Neuronal stem cell (in vitro differentiated cells): ENCODE measurements around the gene TMEM222. TPM values are rescaled to one million over a fixed set of nuclear protein-coding genes. Genes with fewer than 3 reads are reported as not detected.
A peak's percentile ranks its signal among the peaks of the same experiment; 100 is the strongest.

Source experiments
- DNase-seq: peaks from one replicate; pipeline ENCODE4 v3.0.0-alpha.2; 2013; ENCODE audit warnings: low spot score
- H2AFZ ChIP-seq: one replicate; pipeline ENCODE4 v1.6.1; 2013; ENCODE audit warnings: mild to moderate bottlenecking, low read length, inconsistent platforms
- H2AK5ac ChIP-seq: 2 replicates; pipeline ENCODE4 v1.6.1; 2013; ENCODE audit warnings: low read depth, mild to moderate bottlenecking, inconsistent platforms, low read length, moderate library complexity, mixed read lengths
- H2BK120ac ChIP-seq: 2 replicates; pipeline ENCODE4 v1.6.1; 2013; ENCODE audit warnings: low read depth, mild to moderate bottlenecking, inconsistent platforms, low read length, moderate library complexity, mixed read lengths
- H2BK12ac ChIP-seq: one replicate; pipeline ENCODE4 v1.6.1; 2013; ENCODE audit warnings: low read length, inconsistent platforms
- H2BK15ac ChIP-seq: 2 replicates; pipeline ENCODE4 v1.6.1; 2013; ENCODE audit warnings: mild to moderate bottlenecking, low read length, inconsistent platforms, mixed read lengths
- H2BK5ac ChIP-seq: one replicate; pipeline ENCODE4 v1.6.1; 2013; ENCODE audit warnings: inconsistent platforms, mild to moderate bottlenecking, low read length, moderate library complexity
- H3K14ac ChIP-seq: one replicate; pipeline ENCODE4 v1.6.1; 2013; ENCODE audit warnings: low read length, inconsistent platforms
- H3K18ac ChIP-seq: 2 replicates; pipeline ENCODE4 v1.6.1; 2013; ENCODE audit warnings: low read length, inconsistent platforms
- H3K23ac ChIP-seq: 2 replicates; pipeline ENCODE4 v1.6.1; 2013; ENCODE audit warnings: low read depth, mild to moderate bottlenecking, mixed read lengths, low read length, inconsistent platforms; ENCODE audit not compliant: poor library complexity
- H3K27ac ChIP-seq: replicated peaks from 3 replicates; pipeline ENCODE4 v1.5.1; 2013; ENCODE audit warnings: low read length, inconsistent platforms
- H3K27me3 ChIP-seq, 3 experiments: 2 replicates each; pipeline ENCODE4 v1.6.1; 2013; ENCODE audit warnings: low read length in 3 of 3, mild to moderate bottlenecking in 2 of 3, inconsistent platforms in 1 of 3, low read depth in 1 of 3, mixed read lengths in 1 of 3, moderate library complexity in 1 of 3; ENCODE audit not compliant: control insufficient read depth in 3 of 3, insufficient read depth in 3 of 3
- H3K36me3 ChIP-seq, 2 donors: replicated peaks in 1 of 2; 2 replicates each; pipeline ENCODE4 v1.6.1; 2013; ENCODE audit warnings: low read length in 2 of 2; ENCODE audit not compliant: control insufficient read depth in 2 of 2, insufficient read depth in 2 of 2
- H3K4ac ChIP-seq: 2 replicates; pipeline ENCODE4 v1.6.1; 2013; ENCODE audit warnings: inconsistent platforms, mild to moderate bottlenecking, low read length, moderate library complexity
- H3K4me1 ChIP-seq, 2 donors: 1 replicate in 1 of 2; 2 replicates in 1 of 2; pipeline ENCODE4 v1.6.1; 2013; ENCODE audit warnings: low read length in 2 of 2, low read depth in 1 of 2; ENCODE audit not compliant: control insufficient read depth in 2 of 2, insufficient read depth in 1 of 2
- H3K4me2 ChIP-seq: one replicate; pipeline ENCODE4 v1.6.1; 2013; ENCODE audit warnings: mild to moderate bottlenecking, low read length, inconsistent platforms; ENCODE audit not compliant: insufficient read depth, poor library complexity, severe bottlenecking
- H3K4me3 ChIP-seq, 2 donors: 2 replicates each; pipeline ENCODE4 v1.5.1; 2013; ENCODE audit warnings: low read length in 2 of 2, mild to moderate bottlenecking in 2 of 2, inconsistent platforms in 1 of 2, moderate library complexity in 1 of 2
- H3K79me1 ChIP-seq: one replicate; pipeline ENCODE4 v1.6.1; 2013; ENCODE audit warnings: low read depth, mild to moderate bottlenecking, inconsistent platforms, low read length, moderate library complexity
- H3K9ac ChIP-seq: one replicate; pipeline ENCODE4 v1.6.1; 2013; ENCODE audit warnings: mild to moderate bottlenecking, low read depth, low read length, inconsistent platforms; ENCODE audit not compliant: poor library complexity
- H3K9me3 ChIP-seq, 2 donors: replicated peaks in 1 of 2; 2 replicates each; pipeline versions ENCODE3 to v1.6.1; 2013; ENCODE audit warnings: low read length in 2 of 2, mild to moderate bottlenecking in 2 of 2, inconsistent platforms in 1 of 2, low read depth in 1 of 2, mixed read lengths in 1 of 2, moderate library complexity in 1 of 2; ENCODE audit not compliant: control insufficient read depth in 2 of 2, insufficient read depth in 1 of 2
- H4K8ac ChIP-seq: one replicate; pipeline ENCODE4 v1.6.1; 2013; ENCODE audit warnings: low read depth, mild to moderate bottlenecking, inconsistent platforms, low read length, moderate library complexity
- H4K91ac ChIP-seq: one replicate; pipeline ENCODE4 v1.6.1; 2013; ENCODE audit warnings: low read length, low read depth, mild to moderate bottlenecking, inconsistent platforms; ENCODE audit not compliant: poor library complexity
- WGBS, 2 donors: extraction: QIAGEN DNeasy Blood & Tissue Kit; methylation state at CpG; one replicate each; pipeline ENCODE4 v1.1.7; 2013; ENCODE audit warnings: missing lambda C conversion rate in 2 of 2, mixed read lengths in 1 of 2; ENCODE audit not compliant: insufficient read length in 2 of 2, insufficient replicate concordance in 1 of 2; ENCODE audit errors: extremely low coverage in 2 of 2; 5-methylcytosine and 5-hydroxymethylcytosine counted together
- polyA plus RNA-seq, 2 experiments: library from polyadenylated mRNA; stranded (reverse); fragments of 200-250 nt; gene quantifications; one replicate each; pipeline ENCODE4 v1.2.3, GENCODE V29; 2013

TMEM222 gene
- polyA plus RNA-seq (2013, experiment 1 of 2), result 23.9 TPM
- 22.3 TPM for polyA plus RNA-seq (2013, experiment 2 of 2)

GRCh38 chr1:27321813-27322568 lies at the start of gene TMEM222:
TMEM222 (plus strand) TSS chr1:27322163; CDS start chr1:27322198, 35 bp downstream.
- Histone ChIP-seq H3K18ac (peak within 1 kb of the TSS; percentile 94), H2BK15ac (no peak within 1 kb of the TSS)

GRCh38 chr1:27274204-27274603 lies 47.8 kb upstream of the TMEM222 start:
- H4K8ac ChIP-seq, result no peak overlapping the region
- H2AFZ ChIP-seq, result no peak overlapping the region
- H4K91ac ChIP-seq, result no peak overlapping the region
- no peak overlapping the region for H2BK5ac ChIP-seq
- H3K9me3 ChIP-seq, result peaks cover 4 to 13% of the 10 kb centered on the region in 2 donors
- H3K79me1 ChIP-seq, result peaks cover 2% of the 10 kb centered on the region
- no peak for DNase-seq
- H2BK120ac ChIP-seq, result no peak overlapping the region
- no peak overlapping the region for H3K4me2 ChIP-seq
- H2AK5ac ChIP-seq, result no peak overlapping the region
- no peak overlapping the region for H3K4ac ChIP-seq
- H3K27ac ChIP-seq, result no peak overlapping the region
- no peaks in the 10 kb centered on the region for H3K4me1 ChIP-seq
- H3K36me3 ChIP-seq, result no peaks in the 10 kb centered on the region
- H3K9ac ChIP-seq, result no peak overlapping the region
- no peaks in the 10 kb centered on the region for H3K27me3 ChIP-seq
- H3K4me3 ChIP-seq, result no peak overlapping the region
- no peak overlapping the region for H2BK12ac ChIP-seq
- no peak overlapping the region for H3K23ac ChIP-seq
- no peak overlapping the region for H2BK15ac ChIP-seq
- H3K14ac ChIP-seq, result no peak overlapping the region
- no CpG with 5 or more reads among the region's 1 CpG for WGBS, 2 donors
- H3K18ac ChIP-seq, result no peak overlapping the region

More at GRCh38 chr1:27321813-27322568, at the start of gene TMEM222:
- peaks cover 7% of the 10 kb centered on the region for H3K79me1 ChIP-seq
- no peak within 1 kb of the TSS for H2BK120ac ChIP-seq
- H3K9ac ChIP-seq, result peak within 1 kb of the TSS; percentile 97
- H3K36me3 ChIP-seq, result peaks cover 18 to 30% of the 10 kb centered on the region in 2 donors
- no peaks in the 10 kb centered on the region for H3K9me3 ChIP-seq
- H4K8ac ChIP-seq, result peak within 1 kb of the TSS; percentile 77
- no peak within 1 kb of the TSS for H3K4ac ChIP-seq
- H3K23ac ChIP-seq, result peak within 1 kb of the TSS; percentile 87
- H2BK5ac ChIP-seq, result peak within 1 kb of the TSS; percentile 93
- H3K27ac ChIP-seq, result peak within 1 kb of the TSS; percentile 71
- H2AFZ ChIP-seq, result peak within 1 kb of the TSS; percentile 88
- H2BK12ac ChIP-seq, result no peak within 1 kb of the TSS
- H2AK5ac ChIP-seq, result peak within 1 kb of the TSS; percentile 30
- DNase-seq, result peak; percentile 94
- WGBS, 2 donors, result no CpG with 5 or more reads among the region's 67 CpGs
- peak within 1 kb of the TSS; percentile 59 for H3K14ac ChIP-seq
- H3K27me3 ChIP-seq, result no peaks in the 10 kb centered on the region
- H3K4me2 ChIP-seq, result peak within 1 kb of the TSS; percentile 66
- no peak within 1 kb of the TSS for H4K91ac ChIP-seq
- peaks cover 6 to 12% of the 10 kb centered on the region in 2 donors for H3K4me1 ChIP-seq
- H3K4me3 ChIP-seq, result peak within 1 kb of the TSS; percentile 91 to 94

GRCh38 chr1:27275696-27276095 lies 46.3 kb upstream of the TMEM222 start:
- DNase-seq, result no peak
- H2BK15ac ChIP-seq, result no peak overlapping the region
- no peak overlapping the region for H2BK12ac ChIP-seq
- H2AFZ ChIP-seq, result no peak overlapping the region
- H2BK5ac ChIP-seq, result no peak overlapping the region
- H2BK120ac ChIP-seq, result no peak overlapping the region
- no peak overlapping the region for H3K18ac ChIP-seq
- no peak overlapping the region for H3K14ac ChIP-seq
- H3K27me3 ChIP-seq, result no peaks in the 10 kb centered on the region
- H4K8ac ChIP-seq, result no peak overlapping the region
- no peaks in the 10 kb centered on the region for H3K79me1 ChIP-seq
- H3K4me1 ChIP-seq, result no peaks in the 10 kb centered on the region
- no peak overlapping the region for H2AK5ac ChIP-seq
- no peak overlapping the region for H3K9ac ChIP-seq
- no peaks in the 10 kb centered on the region for H3K36me3 ChIP-seq
- H3K9me3 ChIP-seq, result peaks cover 4 to 13% of the 10 kb centered on the region in 2 donors
- H3K4me2 ChIP-seq, result no peak overlapping the region
- no CpG with 5 or more reads among the region's 3 CpGs for WGBS, 2 donors
- no peak overlapping the region for H3K4ac ChIP-seq
- no peak overlapping the region for H4K91ac ChIP-seq
- no peak overlapping the region for H3K4me3 ChIP-seq
- H3K27ac ChIP-seq, result no peak overlapping the region
- H3K23ac ChIP-seq, result no peak overlapping the region

GRCh38 chr1:27284425-27285273 lies 37.3 kb upstream of the TMEM222 start:
- Histone ChIP-seq H3K79me1 (no peaks in the 10 kb centered on the region), H3K4ac (no peak overlapping the region), H2BK15ac (no peak overlapping the region), H3K4me3 (no peak overlapping the region), H2BK12ac (no peak overlapping the region), H2AFZ (no peak overlapping the region), H2AK5ac (no peak overlapping the region), H4K91ac (no peak overlapping the region), H3K18ac (no peak overlapping the region), H3K27me3 (no peaks in the 10 kb centered on the region), H2BK120ac (no peak overlapping the region), H3K4me2 (no peak overlapping the region), H3K27ac (no peak overlapping the region), H3K9me3 (no peaks in the 10 kb centered on the region), H3K9ac (no peak overlapping the region), H4K8ac (no peak overlapping the region), H3K4me1 (peaks cover 0 to 7% of the 10 kb centered on the region in 2 donors), H3K14ac (no peak overlapping the region), H3K23ac (no peak overlapping the region), H3K36me3 (peaks cover 5 to 15% of the 10 kb centered on the region in 2 donors), H2BK5ac (no peak overlapping the region)
- no CpG with 5 or more reads among the region's 11 CpGs for WGBS, 2 donors
- DNase-seq, result peak; percentile 76
